HG03039 (cell line): ENCODE measurements around the gene KDM5B.
"Not testable (repeated sequence)": the region's sequence is repeated elsewhere in the genome, so short reads cannot be mapped to it uniquely, and the experiment has no call there.

Experiments
- ATAC-seq: cut with Tn5 transposase; IDR thresholded peaks from one replicate; pipeline ENCODE4 v1.9.1; 2021; ENCODE audit warnings: mild to moderate bottlenecking, moderate library complexity; ENCODE audit not compliant: unreplicated experiment

The KDM5B gene

GRCh38 chr1:202815120-202815519 lies 6.9 kb upstream of the KDM5B start:
- ATAC-seq: no peak

GRCh38 chr1:202812176-202813026 lies 4.2 kb upstream of the KDM5B start:
- no peak for ATAC-seq

- no peak for ATAC-seq
Measured at GRCh38 chr1:202811296-202812175, 3.3 kb upstream of the KDM5B start.

- ATAC-seq: peak; percentile 73
Measured at GRCh38 chr1:202810615-202811295, 2.5 kb upstream of the KDM5B start, which contains the start of gene PCAT6. TSS of gene PCAT6 (plus strand) at chr1:202810954.

- no peak for ATAC-seq
Measured at GRCh38 chr1:202810193-202810614, 2.0 kb upstream of the KDM5B start.

- no peak for ATAC-seq
Measured at GRCh38 chr1:202809597-202810159, 1.5 kb upstream of the KDM5B start.

- no peak for ATAC-seq
Measured at GRCh38 chr1:202807451-202807925, 733 bp downstream of the KDM5B start.

- ATAC-seq: no peak
Measured at GRCh38 chr1:202806845-202807450, 1.3 kb downstream of the KDM5B start.

- no peak for ATAC-seq
Measured at GRCh38 chr1:202805886-202806844, 2.1 kb downstream of the KDM5B start.

- ATAC-seq: no peak
Measured at GRCh38 chr1:202804126-202804525, 4.1 kb downstream of the KDM5B start.

- ATAC-seq: no peak
Measured at GRCh38 chr1:202802998-202803932, 5.0 kb downstream of the KDM5B start.

GRCh38 chr1:202802034-202802433 lies 6.2 kb downstream of the KDM5B start:
- ATAC-seq: no peak

- ATAC-seq: no peak
Measured at GRCh38 chr1:202801175-202801574, 7.0 kb downstream of the KDM5B start.

- no peak for ATAC-seq
Measured at GRCh38 chr1:202800742-202801141, 7.5 kb downstream of the KDM5B start.

- no peak for ATAC-seq
Measured at GRCh38 chr1:202798792-202799331, 9.4 kb downstream of the KDM5B start.

- ATAC-seq: no peak
Measured at GRCh38 chr1:202798260-202798659, 10.0 kb downstream of the KDM5B start.

- no peak for ATAC-seq
Measured at GRCh38 chr1:202796670-202797069, 11.6 kb downstream of the KDM5B start.

GRCh38 chr1:202794931-202795330 lies 13.3 kb downstream of the KDM5B start:
- not testable (repeated sequence) for ATAC-seq
